DND-41 (cell line): ENCODE data around the gene TTC5.
A peak's percentile ranks its signal among the peaks of the same experiment; 100 is the strongest.
"Not testable (repeated sequence)": the region's sequence is repeated elsewhere in the genome, so short reads cannot be mapped to it uniquely, and the experiment has no call there.

Source experiments
- ATAC-seq: fragments of 200-7000 bp; cut with Tn5 transposase; 3 replicates; pipeline ENCODE4 v1.9.1; 2021; ENCODE audit warnings: low read depth; ENCODE audit not compliant: insufficient read depth
- DNase-seq: peaks from one replicate; pipeline ENCODE4 v3.0.0-alpha.2; 2020
- H2AFZ ChIP-seq: 2 replicates; pipeline ENCODE4 v1.6.0; 2012; ENCODE audit warnings: low read depth, low read length
- H3K27ac ChIP-seq: 2 replicates; pipeline ENCODE4 v1.5.1; 2012; ENCODE audit warnings: low read length, inconsistent platforms
- H3K27me3 ChIP-seq: fragments of 200-600 bp; sonication (generic); 2 replicates; pipeline ENCODE4 v1.6.0; 2012; ENCODE audit warnings: low read length, mild to moderate bottlenecking, inconsistent platforms; ENCODE audit not compliant: insufficient read depth, poor library complexity
- H3K36me3 ChIP-seq: 2 replicates; pipeline ENCODE4 v1.5.1; 2012; ENCODE audit warnings: low read length, inconsistent platforms; ENCODE audit not compliant: insufficient read depth
- H3K4me1 ChIP-seq: 2 replicates; pipeline ENCODE4 v1.5.1; 2012; ENCODE audit warnings: mild to moderate bottlenecking, low read length; ENCODE audit not compliant: insufficient read depth
- H3K4me2 ChIP-seq: 2 replicates; pipeline ENCODE4 v1.6.0; 2012; ENCODE audit warnings: mild to moderate bottlenecking, moderate library complexity, low read length, inconsistent platforms; ENCODE audit not compliant: insufficient read depth
- H3K4me3 ChIP-seq, 2 experiments: fragments of 200-600 bp in 1 of 2; shearing (Covaris generic) in 1 of 2; 2 replicates each; pipeline ENCODE4 v1.5.1; 2012 to 2016; ENCODE audit warnings: inconsistent platforms in 2 of 2, low read length in 2 of 2, mild to moderate bottlenecking in 2 of 2, low read depth in 1 of 2, moderate library complexity in 1 of 2
- H3K79me2 ChIP-seq: 2 replicates; pipeline ENCODE4 v1.6.0; 2012; ENCODE audit warnings: low read length, inconsistent platforms; ENCODE audit not compliant: insufficient read depth
- H3K9ac ChIP-seq: 2 replicates; pipeline ENCODE4 v1.6.0; 2012; ENCODE audit warnings: low read depth, mild to moderate bottlenecking, inconsistent platforms, low read length, moderate library complexity
- H3K9me3 ChIP-seq: 2 replicates; pipeline ENCODE4 v1.5.1; 2012; ENCODE audit warnings: low read length, moderate library complexity, mild to moderate bottlenecking, inconsistent platforms; ENCODE audit not compliant: insufficient read depth, severe bottlenecking
- H4K20me1 ChIP-seq: 2 replicates; pipeline ENCODE4 v1.6.0; 2012; ENCODE audit warnings: low read length; ENCODE audit not compliant: insufficient read depth
- CTCF ChIP-seq: IDR thresholded peaks from 2 replicates; pipeline ENCODE4 v1.5.1; 2012; ENCODE audit warnings: borderline replicate concordance, low read length, moderate library complexity, mild to moderate bottlenecking; ENCODE audit not compliant: poor library complexity, severe bottlenecking; ENCODE audit errors: extremely low read depth
- EZH2 ChIP-seq: IDR thresholded peaks from 3 replicates; pipeline ENCODE4 v1.6.1; 2012; ENCODE audit warnings: borderline replicate concordance, low read depth, mild to moderate bottlenecking, moderate library complexity, low read length, inconsistent platforms; ENCODE audit not compliant: severe bottlenecking

The TTC5 gene

GRCh38 chr14:20280265-20280664 lies 25.5 kb downstream of the TTC5 start:
- not testable (repeated sequence) for H3K79me2 ChIP-seq, H3K9ac ChIP-seq, H3K4me2 ChIP-seq, ATAC-seq, H3K4me3 ChIP-seq, H3K27ac ChIP-seq, H2AFZ ChIP-seq, H3K36me3 ChIP-seq, H3K9me3 ChIP-seq, H3K27me3 ChIP-seq, H4K20me1 ChIP-seq
- DNase-seq = peak; percentile 9
- H3K4me1 ChIP-seq = peaks cover 21% of the 10 kb centered on the region

GRCh38 chr14:20278414-20278813 lies 27.3 kb downstream of the TTC5 start:
- H3K9me3 ChIP-seq = peaks cover 11% of the 10 kb centered on the region
- no peak for TF ChIP-seq CTCF
- TF ChIP-seq EZH2 = no peak
- no peak overlapping the region for H3K9ac ChIP-seq
- H3K27ac ChIP-seq = peak overlapping the region; percentile 66; the same call in 1 of the 2 replicates
- H4K20me1 ChIP-seq = no peaks in the 10 kb centered on the region
- peak; percentile 99 for ATAC-seq
- H3K4me2 ChIP-seq = 0 out of 2 replicates have a peak overlapping the region, but pooled peaks have one; percentile 14
- H3K4me3 ChIP-seq = no peak overlapping the region
- peak; percentile 83 for DNase-seq
- H3K36me3 ChIP-seq = no peaks in the 10 kb centered on the region; the same call in 1 of the 2 replicates
- no peaks in the 10 kb centered on the region for H3K27me3 ChIP-seq
- peaks cover 21% of the 10 kb centered on the region for H3K4me1 ChIP-seq
- no peaks in the 10 kb centered on the region for H3K79me2 ChIP-seq
- H2AFZ ChIP-seq = peak overlapping the region; percentile 42; the same call in 1 of the 2 replicates

- H3K27ac ChIP-seq = no peak overlapping the region
- H3K9me3 ChIP-seq = peaks cover 18% of the 10 kb centered on the region
- no peak overlapping the region for H3K4me3 ChIP-seq
- DNase-seq (no peak), ATAC-seq (no peak)
- H3K4me2 ChIP-seq = no peak overlapping the region
- peaks cover 21% of the 10 kb centered on the region for H3K4me1 ChIP-seq
- TF ChIP-seq CTCF (no peak), EZH2 (no peak)
- no peaks in the 10 kb centered on the region for H3K27me3 ChIP-seq
- no peak overlapping the region for H3K9ac ChIP-seq
- H4K20me1 ChIP-seq = no peaks in the 10 kb centered on the region
- H3K36me3 ChIP-seq = no peaks in the 10 kb centered on the region; the same call in 1 of the 2 replicates
- H3K79me2 ChIP-seq = no peaks in the 10 kb centered on the region
- no peak overlapping the region for H2AFZ ChIP-seq
Measured at GRCh38 chr14:20277409-20277808, 28.3 kb downstream of the TTC5 start.

GRCh38 chr14:20274062-20274461 lies 31.7 kb downstream of the TTC5 start:
- Histone ChIP-seq H3K4me1 (peaks cover 11% of the 10 kb centered on the region), H3K9me3 (peaks cover 18% of the 10 kb centered on the region), H2AFZ (no peak overlapping the region), H3K4me2 (no peak overlapping the region), H3K4me3 (no peak overlapping the region), H3K9ac (no peak overlapping the region), H3K27me3 (no peaks in the 10 kb centered on the region), H3K36me3 (no peaks in the 10 kb centered on the region; the same call in 1 of the 2 replicates), H3K27ac (no peak overlapping the region), H4K20me1 (no peaks in the 10 kb centered on the region), H3K79me2 (no peaks in the 10 kb centered on the region)
- TF ChIP-seq EZH2 (no peak), CTCF (no peak)
- ATAC-seq (no peak), DNase-seq (no peak)

- not testable (repeated sequence) for H3K36me3 ChIP-seq, H3K9me3 ChIP-seq, H3K4me2 ChIP-seq, H4K20me1 ChIP-seq, H3K9ac ChIP-seq, H3K27me3 ChIP-seq, H3K4me1 ChIP-seq, H3K79me2 ChIP-seq, H3K27ac ChIP-seq, DNase-seq, ATAC-seq, H3K4me3 ChIP-seq, H2AFZ ChIP-seq
Measured at GRCh38 chr14:20264361-20264760, 41.4 kb downstream of the TTC5 start.
